Measurements from ENCODE around the gene PTPRD. TPM values are rescaled to one million over a fixed set of nuclear protein-coding genes. Genes with fewer than 3 reads are reported as not detected.

The PTPRD gene
- total and polyA plus RNA-seq, 2 of the 4 experiments (the other 2 are of a cell fraction) = 0.07 to 0.18 TPM

GRCh38 chr9:8890695-8891094 is 1722.1 kb downstream of the PTPRD start:
- H2BK120ac ChIP-seq (ENCODE audit: low read depth, low read length) = no peak overlapping the region
- WGBS, 2 experiments (ENCODE audit: extremely low coverage in 2 of 2, insufficient read length in 1 of 2) = no CpG with 5 or more reads among the region's 2 CpGs
- no peak for TF ChIP-seq RAD21 (IDR thresholded peaks at IDR 0.05; ENCODE audit: low read length)
- TF ChIP-seq SMC3 (IDR thresholded peaks at IDR 0.05; ENCODE audit: low read depth, low read length) = no peak
- TF ChIP-seq RFX5 (IDR thresholded peaks at IDR 0.05; ENCODE audit: low read depth, low read length) = no peak
- no peak for TF ChIP-seq POLR2A (IDR thresholded peaks at IDR 0.05; ENCODE audit: low read depth, low read length)
- no peak for TF ChIP-seq MAFK (IDR thresholded peaks at IDR 0.05; ENCODE audit: low read depth, low read length)
- no peak for TF ChIP-seq USF2 (IDR thresholded peaks at IDR 0.05; ENCODE audit: low read depth, low read length)
- no peak for TF ChIP-seq MXI1 (IDR thresholded peaks at IDR 0.05; ENCODE audit: borderline replicate concordance, low read depth, low read length)
- TF ChIP-seq NFE2L2 (IDR thresholded peaks at IDR 0.05; ENCODE audit: low read depth, low read length) = no peak
- no peak for TF ChIP-seq CTCF (conservative IDR thresholded peaks at IDR 0.05; ENCODE audit: low read depth, low read length)
- TF ChIP-seq FOS (IDR thresholded peaks at IDR 0.05; ENCODE audit: low read depth, low read length) = no peak
- no peak for TF ChIP-seq MAZ (IDR thresholded peaks at IDR 0.05; ENCODE audit: borderline replicate concordance, low read depth, low read length)
- TF ChIP-seq CEBPB (IDR thresholded peaks at IDR 0.05; ENCODE audit: low read depth, low read length) = no peak
- no peak for TF ChIP-seq BHLHE40 (IDR thresholded peaks at IDR 0.05; ENCODE audit: low read depth, low read length)
- no peak for TF ChIP-seq ELK1 (IDR thresholded peaks at IDR 0.05; ENCODE audit: borderline replicate concordance, low read depth, low read length)
- no peak for TF ChIP-seq CHD1 (IDR thresholded peaks at IDR 0.05; ENCODE audit: low read depth, low read length)
- no peak for TF ChIP-seq RCOR1 (IDR thresholded peaks at IDR 0.05; ENCODE audit: insufficient replicate concordance, low read length)
- no peak overlapping the region for H3K27ac ChIP-seq (ENCODE audit: insufficient read depth, low read length)
- H3K9me1 ChIP-seq (ENCODE audit: insufficient read depth, low read length) = no peaks in the 10 kb centered on the region
- no peak overlapping the region for H3K23ac ChIP-seq (ENCODE audit: low read depth, low read length)
- no peak overlapping the region for H3K56ac ChIP-seq (ENCODE audit: extremely low read depth, insufficient read depth, low read length)
- H3K36me3 ChIP-seq (ENCODE audit: control insufficient read depth, insufficient read depth, low read length) = no peaks in the 10 kb centered on the region
- H4K8ac ChIP-seq (ENCODE audit: low read depth in 2 of 2, low read length in 2 of 2) = no peak overlapping the region
- no peak overlapping the region for H4K5ac ChIP-seq (ENCODE audit: low read depth, low read length)
- H2BK20ac ChIP-seq (ENCODE audit: low read depth, low read length) = no peak overlapping the region
- H2AK5ac ChIP-seq (ENCODE audit: low read depth, low read length) = no peak overlapping the region
- H3K4me3 ChIP-seq (ENCODE audit: insufficient read depth, low read depth, low read length) = no peak overlapping the region
- DNase-seq = no peak
- intact Hi-C loops (cut with micrococcal nuclease) = no loop called here
- H3K4ac ChIP-seq (ENCODE audit: low read depth, low read length) = no peak overlapping the region
- H3K4me1 ChIP-seq (ENCODE audit: control insufficient read depth, insufficient read depth, low read length) = no peaks in the 10 kb centered on the region
- H3K27me3 ChIP-seq (ENCODE audit: control insufficient read depth, insufficient read depth, low read length) = no peaks in the 10 kb centered on the region
- ChIA-PET POLR2A (ENCODE audit: unreplicated experiment) (no interaction called here), CTCF (no interaction called here)
- no peak overlapping the region for H2AK9ac ChIP-seq (replicated peaks; ENCODE audit: low read depth, low read length, poor library complexity)
- H3K79me1 ChIP-seq (ENCODE audit: low read depth in 1 of 2, low read length in 2 of 2) = no peaks in the 10 kb centered on the region
- H3K9ac ChIP-seq (ENCODE audit: low read depth, low read length) = no peak overlapping the region
- in situ Hi-C loops (cut with MboI; ENCODE audit: low sequenced_read_pairs) = no loop called here
- H3K4me2 ChIP-seq (ENCODE audit: low read depth, low read length) = no peak overlapping the region
- BruUV-seq (replicated peaks) = no TSS peak
- no peak for ATAC-seq (ENCODE audit: low read depth)
- H3K14ac ChIP-seq (replicated peaks; ENCODE audit: low read depth, low read length) = no peak overlapping the region
- H2BK5ac ChIP-seq (ENCODE audit: low read depth, low read length, poor library complexity, severe bottlenecking) = no peak overlapping the region
- no peaks in the 10 kb centered on the region for H4K20me1 ChIP-seq (ENCODE audit: insufficient read depth, low read length)
- no peak overlapping the region for H3K18ac ChIP-seq (ENCODE audit: low read depth, low read length)
- peaks cover 2% of the 10 kb centered on the region; the same call in 1 of the 2 replicates for H3K9me3 ChIP-seq (ENCODE audit: control insufficient read depth, insufficient read depth, low read length)
- dilution Hi-C loops (cut with HindIII; ENCODE audit: low sequenced_read_pairs, unreplicated experiment) = no loop called here
- H2AFZ ChIP-seq (replicated peaks; ENCODE audit: low read length, poor library complexity) = no peak overlapping the region
- no peak overlapping the region for H2BK15ac ChIP-seq (ENCODE audit: low read depth, low read length)
- H4K91ac ChIP-seq (ENCODE audit: insufficient read depth, low read depth, low read length) = no peak overlapping the region
